HG03558 (cell line): Measurements from ENCODE around the gene OR2S2.
"Not testable (repeated sequence)": the region's sequence is repeated elsewhere in the genome, so short reads cannot be mapped to it uniquely, and the experiment has no call there.

ENCODE experiments used
- ATAC-seq: cut with Tn5 transposase; IDR thresholded peaks from one replicate; pipeline ENCODE4 v1.9.1; 2021; ENCODE audit warnings: moderate number of reproducible peaks; ENCODE audit not compliant: unreplicated experiment; ENCODE audit errors: extremely low read depth

The OR2S2 gene, protein sequence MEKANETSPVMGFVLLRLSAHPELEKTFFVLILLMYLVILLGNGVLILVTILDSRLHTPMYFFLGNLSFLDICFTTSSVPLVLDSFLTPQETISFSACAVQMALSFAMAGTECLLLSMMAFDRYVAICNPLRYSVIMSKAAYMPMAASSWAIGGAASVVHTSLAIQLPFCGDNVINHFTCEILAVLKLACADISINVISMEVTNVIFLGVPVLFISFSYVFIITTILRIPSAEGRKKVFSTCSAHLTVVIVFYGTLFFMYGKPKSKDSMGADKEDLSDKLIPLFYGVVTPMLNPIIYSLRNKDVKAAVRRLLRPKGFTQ

DNA sequence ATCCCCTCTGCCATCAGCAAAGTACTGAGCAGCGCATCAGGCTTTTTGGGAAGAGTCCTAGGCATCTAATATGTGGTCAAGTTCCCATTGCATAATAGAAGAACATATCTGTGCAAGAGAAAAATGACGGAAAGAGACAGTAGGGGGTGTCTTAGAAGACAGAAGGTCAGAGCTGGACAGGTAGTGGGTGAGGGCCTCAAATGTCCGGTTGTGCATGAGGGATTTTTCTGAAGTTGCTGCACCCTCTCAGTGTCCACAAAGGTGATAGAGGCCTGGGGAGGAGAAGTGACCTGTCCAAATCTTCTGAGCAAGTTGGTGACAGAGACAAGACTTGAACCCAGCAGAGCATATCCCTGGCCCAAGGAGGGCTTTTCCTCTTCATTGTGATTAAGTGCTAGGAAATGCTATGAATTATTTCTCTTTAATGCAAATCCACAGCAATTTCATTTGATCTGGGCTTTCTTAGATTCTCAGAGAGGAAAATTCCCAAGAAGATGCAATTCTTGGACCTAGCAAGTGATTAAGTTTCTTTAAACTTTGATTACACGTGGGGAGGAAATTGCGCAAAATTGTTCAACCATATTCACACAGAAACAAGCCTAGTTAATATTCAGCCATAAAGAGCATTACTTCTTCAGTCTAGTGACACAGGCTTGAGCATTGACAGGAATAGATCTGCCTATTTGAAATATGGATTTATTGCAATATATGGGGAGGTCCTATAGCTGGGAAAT, at the start of gene OR2S2:
TSS of gene OR2S2 (minus strand) at position 51 of the 734 bp plus-strand sequence. CDS start 56 bp downstream, outside the sequence.
- ATAC-seq = no peak

DNA sequence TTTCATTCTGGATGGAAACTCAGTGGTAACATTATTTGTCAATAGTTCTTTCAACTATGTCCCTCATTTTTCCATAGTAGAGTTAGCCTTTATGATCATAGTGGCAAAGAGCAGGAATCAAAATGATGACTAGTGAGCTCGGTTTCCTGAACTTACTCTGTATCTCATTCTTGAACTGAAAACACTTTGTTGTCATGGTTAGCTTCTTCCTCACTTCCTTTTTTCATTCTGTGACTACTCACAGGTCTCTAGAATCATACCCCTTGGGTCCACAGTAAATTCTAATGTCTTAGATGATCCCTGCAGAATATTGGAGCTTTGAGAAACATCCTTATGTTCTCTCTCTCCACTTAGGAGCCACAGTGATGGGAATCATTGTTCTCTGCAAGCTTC, 49.4 kb upstream of the OR2S2 start:
- no peak for ATAC-seq

DNA sequence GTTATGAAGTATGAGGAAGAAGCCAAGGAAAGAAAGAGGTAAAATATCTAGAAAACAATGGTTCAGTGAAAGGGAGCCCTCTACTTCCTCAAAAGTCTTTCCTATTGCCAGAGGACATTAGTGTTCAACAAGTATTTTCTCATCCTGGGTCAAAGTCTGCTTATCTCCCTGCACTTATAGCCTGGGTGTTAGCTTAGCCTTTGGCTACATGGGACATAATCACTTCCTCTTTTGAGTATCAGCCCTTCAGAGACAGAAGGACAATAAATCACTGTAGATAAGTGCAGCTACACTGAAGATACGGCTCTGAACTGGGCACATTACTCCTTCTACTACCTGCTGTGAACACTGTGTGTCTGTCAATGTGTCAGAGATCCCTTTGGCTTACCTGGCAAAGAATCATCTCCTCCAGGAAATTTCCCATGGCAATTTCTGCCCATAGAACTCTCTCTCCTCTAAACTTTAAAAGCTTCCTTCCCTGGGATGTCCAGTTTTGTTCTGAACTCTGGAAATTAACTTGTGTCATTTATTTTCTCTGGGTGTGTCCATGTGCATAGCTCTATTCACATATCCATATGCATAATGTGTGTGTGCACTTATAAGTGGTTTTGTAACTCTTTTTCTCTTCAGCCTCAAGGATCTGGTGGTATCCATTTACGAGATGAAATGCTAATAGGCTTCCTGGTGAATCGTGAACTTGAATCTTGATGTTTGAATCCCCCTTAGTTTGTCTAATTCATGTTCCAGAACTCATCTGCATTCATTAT, 48.8 kb upstream of the OR2S2 start:
- ATAC-seq = no peak

DNA sequence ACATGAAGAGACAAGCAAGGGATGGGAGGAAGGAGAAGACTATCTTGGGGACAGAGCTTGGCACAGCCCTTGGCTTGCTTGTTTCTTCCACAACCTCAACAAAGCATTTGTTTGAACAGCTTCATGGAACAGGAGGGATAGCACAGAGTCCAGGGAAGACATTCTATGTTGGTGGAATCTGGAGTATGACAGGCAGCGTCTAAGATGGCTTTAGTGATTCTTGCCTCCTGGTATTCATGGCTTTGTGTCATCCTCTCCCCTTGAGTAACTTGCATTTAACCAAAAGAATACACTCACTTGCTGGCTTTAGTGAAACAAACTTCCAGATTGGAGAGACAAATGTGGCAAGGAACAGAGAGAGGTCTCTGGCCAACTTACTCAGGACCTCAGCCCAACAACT, 47.9 kb upstream of the OR2S2 start:
- no peak for ATAC-seq

DNA sequence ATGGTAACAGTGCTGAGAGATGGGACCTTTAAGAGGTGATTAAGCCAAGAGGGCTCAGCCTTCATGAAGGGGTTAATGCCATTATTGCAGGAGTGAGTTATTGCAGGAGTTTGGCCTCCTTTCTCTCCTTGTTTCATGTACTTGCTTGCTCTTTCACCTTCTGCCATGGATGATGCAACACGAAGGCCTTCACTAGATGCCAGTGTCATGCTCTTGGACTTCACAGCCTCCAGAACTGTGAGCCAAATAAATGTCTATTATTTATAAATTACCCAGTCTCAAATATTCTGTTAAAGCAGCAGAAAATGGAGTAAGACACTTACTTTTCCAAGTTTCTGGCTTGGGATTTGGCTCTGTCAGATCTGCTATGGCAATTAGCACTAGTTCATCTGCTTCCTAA, 40.4 kb upstream of the OR2S2 start:
- no peak for ATAC-seq

DNA sequence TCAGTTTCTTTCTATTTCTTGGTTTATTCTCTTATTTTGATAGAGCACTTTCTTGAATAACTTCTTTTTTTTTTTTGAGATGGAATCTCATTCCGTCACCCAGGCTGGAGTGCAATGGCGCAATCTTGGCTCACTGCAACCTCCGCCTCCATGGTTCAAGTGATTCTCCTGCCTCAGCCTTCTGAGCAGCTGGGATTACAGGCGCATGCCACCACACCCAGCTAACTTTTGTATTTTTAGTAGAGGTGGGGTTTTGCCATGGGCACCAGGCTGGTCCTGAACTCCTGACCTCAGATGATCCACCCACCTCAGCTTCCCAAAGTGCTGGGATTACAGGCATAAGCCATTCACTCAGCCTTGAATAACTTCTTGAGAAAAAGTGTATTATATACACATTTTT, 39.1 kb upstream of the OR2S2 start:
- ATAC-seq = not testable (repeated sequence)

DNA sequence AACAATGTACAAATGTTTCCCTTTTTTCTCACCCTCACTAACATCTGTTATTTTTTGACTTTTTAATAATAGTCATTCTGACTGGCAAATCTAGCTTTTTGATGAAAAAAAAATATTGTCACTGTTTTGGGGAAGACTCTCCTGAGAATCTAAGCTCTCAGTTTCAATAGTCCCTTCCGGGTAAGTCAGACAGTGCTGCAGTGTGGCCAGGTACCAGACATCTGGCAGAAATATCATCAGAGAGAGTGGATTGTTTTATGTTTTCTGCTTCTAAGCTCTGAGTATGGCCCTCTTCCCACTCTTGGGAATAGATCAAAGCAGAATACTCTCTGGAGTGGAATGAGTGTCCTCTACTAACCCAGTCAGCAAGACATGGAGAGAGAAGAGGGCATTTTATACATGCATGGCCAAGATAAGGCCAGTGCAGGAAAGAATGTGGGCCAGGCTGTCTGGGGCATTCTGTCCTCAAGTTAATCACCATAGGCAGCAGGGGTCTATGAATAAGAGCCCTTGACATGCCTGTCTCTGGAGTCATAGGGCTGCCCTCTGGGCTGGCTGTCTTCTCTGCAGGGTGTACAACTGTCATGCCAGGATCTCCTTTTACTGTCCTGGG, 38.5 kb upstream of the OR2S2 start:
- no peak for ATAC-seq

DNA sequence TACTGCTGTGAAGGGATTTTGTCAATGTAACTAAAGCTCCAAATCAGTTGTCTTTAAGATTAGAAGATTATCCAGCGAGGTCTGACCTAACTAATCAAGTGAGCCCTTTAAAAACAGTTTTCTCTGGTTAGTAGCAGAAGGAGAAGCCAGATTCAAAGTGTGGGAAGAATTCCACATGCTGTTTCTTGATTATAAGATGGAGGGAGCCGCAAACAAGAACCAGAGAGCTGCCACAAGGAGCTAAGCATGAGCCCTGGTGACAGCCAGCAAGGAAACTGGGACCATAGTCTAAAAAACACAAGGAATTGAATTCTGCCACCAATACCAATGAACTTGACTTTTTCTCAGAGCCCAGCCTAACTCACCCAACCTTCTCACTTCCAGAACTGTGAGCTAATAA, 37.0 kb upstream of the OR2S2 start:
- no peak for ATAC-seq

DNA sequence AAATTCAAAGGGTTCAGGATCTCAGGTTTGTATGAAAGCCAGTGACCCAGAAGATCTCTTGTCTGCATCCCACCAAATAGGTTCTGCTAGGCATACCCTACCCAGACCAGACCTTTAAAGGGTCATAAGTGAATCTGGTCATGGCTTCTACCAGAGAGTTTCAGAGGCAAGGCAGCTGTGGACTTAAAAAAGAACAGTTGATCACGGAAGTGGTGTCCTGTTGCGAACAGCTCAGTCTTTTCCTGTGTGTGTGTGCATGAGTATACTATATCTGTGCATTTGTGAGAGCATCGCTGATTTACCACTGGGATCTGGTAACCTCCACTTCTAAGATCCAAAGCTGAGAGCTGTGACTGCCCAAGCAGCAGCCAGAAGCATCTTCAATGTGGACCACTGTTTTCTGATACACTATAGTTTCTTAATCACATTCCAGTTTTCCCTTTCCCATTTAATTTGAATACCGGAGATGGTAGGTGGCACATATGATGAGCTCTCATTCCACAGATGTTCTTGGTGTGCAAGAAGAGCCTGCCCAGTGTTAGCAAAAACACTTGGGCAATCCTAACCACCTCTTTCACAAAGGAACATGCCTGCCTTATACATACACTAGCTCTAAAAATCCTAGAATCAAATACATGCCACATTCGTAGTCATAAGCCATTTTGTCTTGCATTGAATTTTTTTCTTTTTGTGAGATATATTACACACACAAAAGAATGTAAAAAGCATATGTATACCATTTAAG, 36.2 kb upstream of the OR2S2 start:
- ATAC-seq = no peak

DNA sequence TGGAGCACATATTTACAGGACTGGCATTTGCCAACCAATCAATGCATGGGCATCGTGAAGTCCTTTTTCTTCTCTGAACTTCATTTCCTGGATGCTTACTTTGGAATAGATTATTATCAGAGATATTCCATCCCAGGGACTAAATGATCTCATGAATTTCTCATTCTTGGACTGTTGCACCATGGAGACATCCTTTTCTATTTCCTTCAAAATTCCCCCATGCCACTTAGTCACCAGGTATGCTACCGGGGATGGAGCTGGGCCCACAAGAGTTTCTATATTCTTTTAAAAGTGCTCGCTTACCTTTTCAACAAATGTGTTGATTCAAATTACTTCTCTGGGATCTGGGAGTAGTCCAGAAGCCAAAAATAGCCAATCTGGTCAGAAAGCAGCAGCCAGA, 35.2 kb upstream of the OR2S2 start:
- ATAC-seq = not testable (repeated sequence)

DNA sequence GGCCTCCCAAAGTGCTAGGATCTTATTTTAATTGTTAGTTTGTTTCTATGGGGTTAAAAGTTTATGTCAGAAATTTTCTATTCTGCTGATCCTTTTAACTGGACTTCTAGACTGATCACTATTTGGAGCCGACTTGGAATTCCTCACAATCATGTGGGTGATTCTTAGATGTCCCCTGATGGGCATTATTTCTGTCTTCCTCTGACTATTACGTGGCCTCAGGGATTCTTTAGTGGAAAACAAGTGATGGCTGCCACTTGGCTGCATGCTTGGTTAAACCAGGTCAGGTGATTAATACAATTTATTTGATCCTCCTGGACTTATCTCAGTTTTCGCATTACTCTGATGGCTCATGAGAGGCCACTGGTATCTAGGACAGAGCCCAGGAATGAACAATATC, 32.2 kb upstream of the OR2S2 start:
- no peak for ATAC-seq

DNA sequence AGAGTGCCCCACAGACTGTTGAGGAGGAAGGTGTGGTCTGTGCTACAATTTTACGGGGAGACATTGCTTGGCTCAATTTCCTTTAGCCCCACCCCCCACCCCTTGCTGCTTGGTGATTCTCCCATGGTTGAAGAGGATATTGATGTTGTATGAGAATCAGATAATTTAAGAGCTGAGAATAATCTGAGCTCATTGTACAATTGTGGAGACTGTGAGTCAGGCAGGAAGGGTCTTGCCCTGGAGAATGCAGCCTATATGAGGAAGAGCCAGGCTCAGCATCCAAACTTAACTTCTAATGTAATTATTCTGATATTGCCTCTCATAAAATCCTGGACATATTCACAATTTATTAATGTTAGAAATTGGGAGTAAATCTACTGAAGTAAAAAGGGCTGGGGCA, 26.1 kb upstream of the OR2S2 start:
- ATAC-seq = no peak

DNA sequence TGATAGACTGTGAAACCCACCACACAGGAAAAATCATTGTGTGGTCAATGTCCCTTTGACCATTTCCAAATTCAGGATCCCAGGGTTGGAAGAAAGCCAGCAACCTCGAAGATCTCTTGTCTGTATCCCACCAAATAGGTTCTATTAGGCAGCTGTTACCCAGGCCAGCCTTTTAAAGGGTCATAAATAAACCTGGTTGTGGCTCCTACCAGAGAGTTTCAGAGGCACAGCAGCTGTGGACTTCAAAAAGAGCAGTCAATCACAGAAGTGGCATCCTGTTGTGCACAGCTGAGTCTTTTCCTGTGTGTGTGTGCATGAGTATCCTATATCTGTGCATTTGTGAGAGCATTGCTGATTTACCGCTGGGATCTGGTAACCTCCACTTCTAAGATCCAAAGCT, 23.7 kb upstream of the OR2S2 start:
- ATAC-seq = no peak

DNA sequence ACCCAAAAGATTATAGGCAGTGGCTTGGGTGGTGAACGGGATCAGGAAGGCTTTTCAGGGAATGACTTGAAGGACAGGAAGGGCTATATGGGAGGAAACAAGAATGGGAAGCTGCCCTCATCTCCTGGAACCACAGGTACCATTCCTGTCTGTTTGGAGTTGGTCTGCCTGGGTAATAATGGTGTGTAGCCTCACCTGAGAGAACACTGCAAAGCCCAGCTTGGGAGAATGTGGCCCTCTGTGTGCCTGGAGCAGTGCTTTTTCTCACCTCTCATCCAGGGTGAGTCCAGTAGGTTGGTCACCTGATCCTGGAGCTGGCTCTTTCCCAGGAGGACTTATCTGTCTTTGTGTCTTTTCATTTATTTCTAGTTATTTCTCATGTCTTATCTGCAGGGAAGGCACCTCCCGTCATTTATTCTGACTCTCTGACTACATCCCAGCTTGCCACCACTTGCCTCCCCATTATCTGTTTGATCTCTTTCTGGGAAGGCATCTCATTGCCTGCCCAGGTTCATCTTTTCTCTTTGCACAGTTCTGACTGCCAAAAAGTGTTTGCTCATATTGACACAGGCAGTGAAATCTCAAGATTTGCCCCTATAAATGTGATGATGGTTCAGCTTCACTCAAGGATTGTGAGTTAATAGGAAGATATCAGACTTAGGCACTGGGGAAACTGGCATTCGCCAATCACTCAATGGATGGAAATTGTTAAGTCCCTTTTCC, 22.5 kb upstream of the OR2S2 start:
- ATAC-seq = no peak

DNA sequence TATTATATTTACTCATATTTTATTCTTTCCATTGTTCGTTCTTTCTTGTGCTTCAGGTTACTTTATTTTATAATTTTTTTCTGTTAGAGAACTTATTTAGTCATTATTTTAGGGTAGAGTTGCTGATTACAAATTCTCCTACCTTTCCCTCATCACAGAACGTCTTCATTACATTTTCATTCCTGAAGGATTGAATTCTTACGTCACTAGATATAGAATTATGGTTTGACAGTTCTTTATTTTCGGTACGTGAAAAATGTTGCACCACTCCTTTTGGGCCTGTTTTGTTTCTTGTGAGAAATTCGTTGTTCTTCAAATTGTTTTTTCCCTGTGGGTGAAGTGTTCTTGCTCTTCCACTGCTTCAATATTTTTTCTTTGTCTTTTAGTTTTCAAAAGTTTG, 20.8 kb upstream of the OR2S2 start:
- ATAC-seq = no peak

DNA sequence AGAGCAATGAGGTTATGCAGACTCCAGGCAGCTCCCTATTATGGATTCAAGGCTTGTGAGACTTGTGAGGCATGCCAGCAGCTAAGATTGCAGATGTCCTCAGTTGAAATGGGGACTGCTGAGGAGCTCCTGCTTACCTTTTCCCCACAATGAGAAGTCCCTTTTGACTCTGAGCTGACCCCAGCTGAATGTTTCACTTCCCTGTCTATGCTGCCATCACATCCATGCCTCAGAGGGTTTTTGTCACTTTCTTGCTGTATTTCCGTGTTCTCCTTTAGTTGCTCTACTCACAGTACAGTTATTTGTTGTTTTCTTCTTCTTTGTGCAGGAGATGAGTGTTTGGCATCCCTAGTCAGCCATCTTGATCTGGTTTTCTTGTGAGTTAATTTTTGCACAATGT, 18.8 kb upstream of the OR2S2 start:
- ATAC-seq = no peak

DNA sequence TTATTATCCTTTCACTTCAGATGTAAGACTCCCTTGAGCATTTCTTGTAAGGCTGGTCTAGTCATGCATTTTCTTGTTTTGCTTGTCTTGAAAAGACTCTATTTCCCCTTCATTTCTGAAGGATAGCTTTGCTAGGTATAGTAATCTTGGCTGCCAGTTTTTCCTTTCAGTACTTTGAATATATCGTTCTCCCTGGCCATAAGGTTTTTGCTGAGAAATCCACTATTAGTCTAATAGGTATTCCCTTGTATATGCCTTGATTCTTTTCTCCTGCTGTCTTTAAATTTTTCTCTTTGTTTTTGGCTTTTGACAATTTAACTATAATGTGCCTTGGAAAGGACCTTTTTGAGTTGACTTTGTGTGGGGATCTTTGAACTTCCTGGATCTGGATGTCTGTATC, 16.8 kb upstream of the OR2S2 start:
- ATAC-seq = no peak

DNA sequence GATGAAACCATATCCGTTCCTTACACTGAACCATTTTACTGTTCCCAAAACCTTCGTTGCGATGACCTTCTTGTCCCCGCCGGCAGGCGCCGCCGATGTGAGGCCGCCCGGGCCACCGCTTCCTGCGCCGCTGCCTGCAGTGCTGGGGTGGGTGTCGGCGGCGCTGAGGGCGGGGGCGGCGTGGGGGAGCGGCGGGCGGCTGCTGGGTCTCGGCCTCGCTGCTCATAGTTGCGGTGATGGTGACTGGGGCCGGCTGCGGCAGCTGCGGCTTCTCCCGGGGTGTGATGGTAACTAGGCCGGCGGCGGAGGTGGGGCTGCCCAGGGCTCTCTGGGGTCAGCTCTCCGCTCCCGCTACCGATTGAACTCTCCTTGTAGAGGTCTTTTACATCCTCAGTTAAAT, 14.1 kb upstream of the OR2S2 start:
- no peak for ATAC-seq

DNA sequence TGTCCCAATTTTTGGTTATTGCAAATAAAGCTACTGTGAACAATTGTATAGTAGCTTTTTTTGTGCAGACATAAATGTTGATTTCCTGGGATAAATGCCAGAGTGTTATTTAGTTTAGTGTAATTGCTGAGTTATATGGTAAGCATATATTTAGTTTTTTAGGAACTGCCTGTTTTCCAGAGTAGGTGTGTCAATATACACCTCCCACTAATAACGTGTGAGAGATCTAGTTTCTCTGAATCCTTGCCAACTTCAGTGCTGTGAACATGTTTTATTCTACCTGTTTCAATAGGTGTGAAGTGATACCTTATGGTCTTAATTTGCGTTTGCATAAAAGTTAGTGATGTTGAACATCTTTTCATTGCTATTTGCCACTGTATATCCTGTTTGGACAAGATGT, 9.1 kb upstream of the OR2S2 start:
- no peak for ATAC-seq

DNA sequence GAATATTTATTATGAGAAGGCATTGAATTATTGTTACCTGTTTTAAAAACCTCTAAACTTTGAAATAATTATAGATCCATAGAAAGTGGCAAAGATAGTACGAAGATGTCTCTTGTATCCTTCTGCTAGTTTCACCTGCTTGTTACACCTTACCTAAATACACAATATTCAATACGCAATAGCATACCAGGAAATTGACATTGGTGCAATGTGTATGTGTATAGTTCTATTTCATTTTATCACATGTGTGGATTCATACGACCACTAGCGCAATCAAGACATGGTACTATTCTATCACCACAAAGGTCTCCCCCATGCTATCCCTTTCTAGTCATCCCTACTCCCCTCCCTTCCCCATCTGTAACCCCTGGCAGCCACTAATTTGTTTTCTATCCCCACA, 8.5 kb upstream of the OR2S2 start:
- ATAC-seq = no peak
